Naive B cell (primary cell): ENCODE data around the gene BAD. TPM values are rescaled to one million over a fixed set of nuclear protein-coding genes. Genes with fewer than 3 reads are reported as not detected.

ENCODE experiments used
- ATAC-seq, 2 donors: fragments of 150-1000 bp; cut with Tn5 transposase; 2 replicates each; pipeline ENCODE4 v1.10.0; 2021; ENCODE audit warnings: low read depth in 2 of 2, mild to moderate bottlenecking in 2 of 2, moderate library complexity in 2 of 2
- DNase-seq: peaks from one replicate; pipeline ENCODE4 v3.0.0; 2022
- H3K27ac Mint-ChIP-seq, 6 donors: one replicate each; pipeline ENCODE4 v1.8.0; 2020 to 2022; ENCODE audit warnings: mild to moderate bottlenecking in 6 of 6, mixed read lengths in 6 of 6, moderate library complexity in 5 of 6, inconsistent platforms in 2 of 6
- H3K27me3 Mint-ChIP-seq, 3 donors: one replicate each; pipeline ENCODE4 v1.8.0; 2021 to 2022; ENCODE audit warnings: mixed read lengths in 3 of 3, mild to moderate bottlenecking in 1 of 3
- H3K36me3 Mint-ChIP-seq, 2 donors: one replicate each; pipeline ENCODE4 v1.8.0; 2020 to 2022; ENCODE audit warnings: mixed read lengths in 2 of 2, inconsistent platforms in 1 of 2, mild to moderate bottlenecking in 1 of 2
- H3K4me1 Mint-ChIP-seq, 3 donors: one replicate each; pipeline ENCODE4 v1.8.0; 2020 to 2022; ENCODE audit warnings: mixed read lengths in 3 of 3, inconsistent platforms in 1 of 3, mild to moderate bottlenecking in 1 of 3, moderate library complexity in 1 of 3
- H3K4me3 Mint-ChIP-seq, 8 donors: one replicate each; pipeline ENCODE4 v1.8.0; 2020 to 2022; ENCODE audit warnings: mild to moderate bottlenecking in 8 of 8, mixed read lengths in 8 of 8, moderate library complexity in 8 of 8, inconsistent platforms in 2 of 8
- H3K9me3 Mint-ChIP-seq, 7 donors: one replicate each; pipeline ENCODE4 v1.8.0; 2020 to 2022; ENCODE audit warnings: mixed read lengths in 7 of 7, mild to moderate bottlenecking in 5 of 7, inconsistent platforms in 2 of 7, moderate library complexity in 1 of 7
- polyA plus RNA-seq, 6 donors: library from polyadenylated mRNA; unstranded; fragments of 300-500 nt; fragmentation: Illumina TruSeq; gene quantifications; one replicate each; pipeline ENCODE4 v1.2.3, GENCODE V29; 2021; ENCODE audit warnings: low read depth in 6 of 6

BAD gene
- polyA plus RNA-seq, 6 donors from 2014 or later, result 45.5 to 72.8 (median 52.8) TPM

- peaks cover 58 to 83% (median 66%) of the 10 kb centered on the region in 3 donors for H3K27me3 Mint-ChIP-seq
- H3K4me3 Mint-ChIP-seq, result peak overlapping the region in 2 of 8 donors; percentile 25 to 29
- H3K4me1 Mint-ChIP-seq, result peaks cover 17 to 38% (median 33%) of the 10 kb centered on the region in 3 donors
- H3K36me3 Mint-ChIP-seq, result no peaks in the 10 kb centered on the region
- ATAC-seq (no peak), DNase-seq (no peak)
- no peaks in the 10 kb centered on the region for H3K9me3 Mint-ChIP-seq
- H3K27ac Mint-ChIP-seq, result peak overlapping the region in 2 of 6 donors; percentile 83 to 95
These were observed 13.4 kb upstream of the BAD start for GRCh38 chr11:64297699-64298358.

GRCh38 chr11:64296830-64297698, 12.6 kb upstream of the BAD start:
- H3K27me3 Mint-ChIP-seq, result peaks cover 58 to 87% (median 72%) of the 10 kb centered on the region in 3 donors
- H3K9me3 Mint-ChIP-seq, result no peaks in the 10 kb centered on the region
- ATAC-seq (no peak), DNase-seq (no peak)
- peak overlapping the region in 1 of 6 donors; percentile 33 for H3K27ac Mint-ChIP-seq
- peaks cover 21 to 43% (median 37%) of the 10 kb centered on the region in 3 donors for H3K4me1 Mint-ChIP-seq
- H3K36me3 Mint-ChIP-seq, result no peaks in the 10 kb centered on the region
- peak overlapping the region in 2 of 8 donors; percentile 30 to 31 for H3K4me3 Mint-ChIP-seq

- ATAC-seq (no peak), DNase-seq (no peak)
- no peaks in the 10 kb centered on the region for H3K36me3 Mint-ChIP-seq
- H3K27me3 Mint-ChIP-seq, result peaks cover 58 to 87% (median 72%) of the 10 kb centered on the region in 3 donors
- peaks cover 21 to 42% (median 31%) of the 10 kb centered on the region in 3 donors for H3K4me1 Mint-ChIP-seq
- no peak overlapping the region for H3K27ac Mint-ChIP-seq
- H3K4me3 Mint-ChIP-seq, result peak overlapping the region in 1 of 8 donors; percentile 30
- no peaks in the 10 kb centered on the region for H3K9me3 Mint-ChIP-seq
These were observed 11.8 kb upstream of the BAD start for GRCh38 chr11:64296236-64296635.

- H3K9me3 Mint-ChIP-seq, result no peaks in the 10 kb centered on the region
- peaks cover 55 to 88% (median 73%) of the 10 kb centered on the region in 3 donors for H3K27me3 Mint-ChIP-seq
- DNase-seq (no peak), ATAC-seq (no peak)
- peaks cover 0 to 3% of the 10 kb centered on the region in 2 donors for H3K36me3 Mint-ChIP-seq
- peak overlapping the region in 1 of 8 donors; percentile 30 for H3K4me3 Mint-ChIP-seq
- no peak overlapping the region for H3K27ac Mint-ChIP-seq
- H3K4me1 Mint-ChIP-seq, result peaks cover 23 to 41% (median 28%) of the 10 kb centered on the region in 3 donors
These were observed 11.3 kb upstream of the BAD start for GRCh38 chr11:64295760-64296159.

GRCh38 chr11:64294774-64295173, 10.3 kb upstream of the BAD start:
- peaks cover 54 to 84% (median 68%) of the 10 kb centered on the region in 3 donors for H3K27me3 Mint-ChIP-seq

GRCh38 chr11:64292460-64293254, 8.2 kb upstream of the BAD start:
- Mint-ChIP-seq H3K27me3 (peaks cover 45 to 64% (median 51%) of the 10 kb centered on the region in 3 donors), H3K4me1 (peaks cover 12 to 24% (median 13%) of the 10 kb centered on the region in 3 donors), H3K4me3 (peak overlapping the region in 7 of 8 donors; percentile 37 to 84 (median 70)), H3K36me3 (peaks cover 0 to 7% of the 10 kb centered on the region in 2 donors), H3K27ac (peak overlapping the region in 2 of 6 donors; percentile 58 to 68), H3K9me3 (no peaks in the 10 kb centered on the region)
- DNase-seq, result no peak
- peak in 1 of 2 donors; percentile 15 for ATAC-seq

More at GRCh38 chr11:64294774-64295173, 10.3 kb upstream of the BAD start:
- Mint-ChIP-seq H3K27ac (no peak overlapping the region), H3K9me3 (no peaks in the 10 kb centered on the region), H3K4me1 (peaks cover 18 to 35% (median 23%) of the 10 kb centered on the region in 3 donors), H3K36me3 (peaks cover 0 to 7% of the 10 kb centered on the region in 2 donors), H3K4me3 (peak overlapping the region in 1 of 8 donors; percentile 57)
- ATAC-seq (no peak), DNase-seq (no peak)

- Mint-ChIP-seq H3K4me1 (peaks cover 9 to 17% (median 10%) of the 10 kb centered on the region in 3 donors), H3K9me3 (no peaks in the 10 kb centered on the region), H3K27me3 (peaks cover 39 to 57% (median 44%) of the 10 kb centered on the region in 3 donors), H3K27ac (peak overlapping the region in 1 of 6 donors; percentile 68), H3K4me3 (peak overlapping the region in 2 of 8 donors; percentile 37 to 78), H3K36me3 (peaks cover 0 to 7% of the 10 kb centered on the region in 2 donors)
- ATAC-seq, result peak; percentile 65 to 73
- DNase-seq, result peak; percentile 18
These were observed 7.4 kb upstream of the BAD start for GRCh38 chr11:64291752-64292459.

GRCh38 chr11:64291262-64291751, 6.8 kb upstream of the BAD start, which contains the start of gene KCNK4:
Gene KCNK4, plus strand, starts transcription at chr11:64291302. Its CDS starts 1,717 bp downstream, at chr11:64293019.
- Mint-ChIP-seq H3K36me3 (peaks cover 0 to 7% of the 10 kb centered on the region in 2 donors), H3K27me3 (peaks cover 34 to 51% (median 38%) of the 10 kb centered on the region in 3 donors), H3K4me3 (peak within 1 kb of the TSS; percentile 56 to 88 (median 80)), H3K27ac (peak within 1 kb of the TSS in 3 of 6 donors; percentile 19 to 62 (median 22)), H3K9me3 (no peaks in the 10 kb centered on the region), H3K4me1 (peaks cover 15 to 19% (median 16%) of the 10 kb centered on the region in 3 donors)
- no peak for ATAC-seq
- DNase-seq, result no peak

GRCh38 chr11:64290352-64291261, 6.1 kb upstream of the BAD start:
- H3K4me3 Mint-ChIP-seq, result peak overlapping the region; percentile 56 to 88 (median 80)
- H3K9me3 Mint-ChIP-seq, result no peaks in the 10 kb centered on the region
- H3K4me1 Mint-ChIP-seq, result peaks cover 17 to 22% (median 17%) of the 10 kb centered on the region in 3 donors
- peak overlapping the region in 3 of 6 donors; percentile 19 to 62 (median 22) for H3K27ac Mint-ChIP-seq
- peaks cover 27 to 44% (median 33%) of the 10 kb centered on the region in 3 donors for H3K27me3 Mint-ChIP-seq
- DNase-seq, result no peak
- peaks cover 0 to 7% of the 10 kb centered on the region in 2 donors for H3K36me3 Mint-ChIP-seq
- no peak for ATAC-seq

- Mint-ChIP-seq H3K9me3 (no peaks in the 10 kb centered on the region), H3K4me3 (peak overlapping the region in 2 of 8 donors; percentile 10 to 48), H3K4me1 (peaks cover 17 to 26% (median 17%) of the 10 kb centered on the region in 3 donors), H3K27me3 (peaks cover 16 to 29% (median 20%) of the 10 kb centered on the region in 3 donors), H3K36me3 (peaks cover 0 to 7% of the 10 kb centered on the region in 2 donors), H3K27ac (peak overlapping the region in 1 of 6 donors; percentile 34)
- ATAC-seq, result no peak
- DNase-seq, result no peak
These were observed 4.6 kb upstream of the BAD start for GRCh38 chr11:64289002-64289564.

- peak overlapping the region in 1 of 8 donors; percentile 19 for H3K4me3 Mint-ChIP-seq
These were observed 3.9 kb upstream of the BAD start for GRCh38 chr11:64288353-64288750.

More at GRCh38 chr11:64288353-64288750, 3.9 kb upstream of the BAD start:
- peaks cover 11 to 22% (median 20%) of the 10 kb centered on the region in 3 donors for H3K27me3 Mint-ChIP-seq
- ATAC-seq (no peak), DNase-seq (no peak)
- peaks cover 0 to 7% of the 10 kb centered on the region in 2 donors for H3K36me3 Mint-ChIP-seq
- peak overlapping the region in 2 of 6 donors; percentile 29 to 34 for H3K27ac Mint-ChIP-seq
- no peaks in the 10 kb centered on the region for H3K9me3 Mint-ChIP-seq
- H3K4me1 Mint-ChIP-seq, result peaks cover 17 to 31% (median 22%) of the 10 kb centered on the region in 3 donors
